GM15510 (cell line): Measurements from ENCODE around the gene PRMT2.

Source experiments
- POLR2A ChIP-seq: IDR thresholded peaks from 3 replicates; pipeline ENCODE4 v1.6.1; 2011; ENCODE audit warnings: borderline replicate concordance; ENCODE audit not compliant: insufficient read length; ENCODE audit errors: extremely low read depth

The PRMT2 gene

GRCh38 chr21:46607636-46608035 lies 27.8 kb upstream of the PRMT2 start:
- no peak for TF ChIP-seq POLR2A

DNA sequence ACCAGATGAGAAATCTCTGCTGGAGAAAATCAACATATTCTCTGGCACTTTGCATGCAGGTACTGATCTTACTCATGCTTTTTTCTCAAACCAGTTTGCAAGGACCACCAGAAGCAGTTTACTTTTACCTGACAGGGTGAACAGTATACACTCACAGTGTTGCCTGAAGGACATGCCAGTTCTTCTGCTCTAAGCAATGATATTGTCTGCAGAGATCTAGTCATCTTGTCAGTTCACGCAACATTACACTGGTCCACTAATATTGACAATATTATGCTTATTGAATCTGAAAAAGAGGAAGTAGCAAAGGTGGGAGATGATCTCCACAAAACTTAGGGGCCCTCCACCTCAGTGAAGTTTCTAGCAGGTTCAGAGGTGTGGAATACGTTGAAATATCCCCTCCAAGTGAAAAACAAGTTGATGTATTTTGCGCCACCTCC lies 26.8 kb upstream of the PRMT2 start:
- no peak for TF ChIP-seq POLR2A

DNA sequence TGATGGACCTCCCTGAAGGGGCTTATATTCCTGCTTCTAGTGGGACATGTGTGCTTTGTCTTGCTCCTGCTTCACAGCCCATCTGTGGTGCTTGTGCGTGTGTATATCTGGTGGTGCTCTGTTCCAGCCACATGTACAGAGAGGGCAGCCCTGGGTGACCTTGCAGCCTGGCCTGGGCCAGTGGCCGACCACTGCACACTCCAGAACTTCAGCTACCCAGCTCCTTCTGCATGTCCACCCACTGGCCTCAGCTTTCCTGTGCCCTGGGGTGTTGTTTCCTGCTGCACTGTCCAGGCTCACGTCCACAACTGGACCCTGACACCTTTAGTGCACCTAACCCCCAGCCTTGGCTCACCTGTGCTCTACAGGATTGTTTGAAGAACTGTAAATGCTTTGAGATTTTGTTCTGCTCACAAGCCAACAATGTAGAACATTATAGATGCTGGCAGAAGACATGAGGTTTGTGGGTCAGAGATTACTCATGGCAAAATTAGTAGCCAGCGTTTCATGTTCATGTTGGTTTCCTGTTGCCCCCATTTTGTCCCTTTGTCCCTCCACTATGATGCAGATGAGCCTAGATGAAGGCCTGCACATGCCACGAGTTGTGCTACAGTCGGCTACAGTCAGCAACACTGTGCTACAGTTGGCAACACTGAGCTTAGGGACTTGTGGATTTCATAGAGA lies 25.3 kb upstream of the PRMT2 start:
- no peak for TF ChIP-seq POLR2A

GRCh38 chr21:46613391-46613790 lies 22.1 kb upstream of the PRMT2 start:
- no peak for TF ChIP-seq POLR2A

- no peak for TF ChIP-seq POLR2A
These were observed 19.4 kb upstream of the PRMT2 start for GRCh38 chr21:46616050-46616449.

- TF ChIP-seq POLR2A, result no peak
These were observed 18.8 kb upstream of the PRMT2 start for GRCh38 chr21:46616656-46617055.

GRCh38 chr21:46617267-46618051 lies 18.0 kb upstream of the PRMT2 start:
- TF ChIP-seq POLR2A, result no peak

GRCh38 chr21:46618738-46619379 lies 16.6 kb upstream of the PRMT2 start:
- TF ChIP-seq POLR2A, result no peak

- TF ChIP-seq POLR2A, result no peak
These were observed 15.6 kb upstream of the PRMT2 start for GRCh38 chr21:46619846-46620245.

DNA sequence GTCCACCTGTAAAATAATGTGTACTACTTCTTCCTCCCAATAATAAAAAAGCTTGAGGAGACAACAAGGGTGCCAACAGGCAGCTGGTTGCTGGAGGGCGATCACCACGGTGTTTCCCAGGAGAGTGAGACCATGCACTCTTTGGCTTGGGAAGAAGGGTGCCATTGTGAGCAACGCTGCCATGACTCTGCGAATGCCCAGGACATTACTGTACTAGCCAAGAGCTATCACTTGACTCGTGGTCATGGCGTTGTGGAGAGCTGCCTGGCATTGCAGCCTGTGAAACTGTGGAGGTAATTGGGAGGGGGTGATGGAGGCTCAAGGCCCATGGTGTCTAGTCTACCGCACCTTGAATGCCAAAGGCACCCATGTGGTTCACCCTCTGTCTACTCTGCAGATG lies 14.6 kb upstream of the PRMT2 start:
- TF ChIP-seq POLR2A, result no peak

GRCh38 chr21:46621457-46622182 lies 13.9 kb upstream of the PRMT2 start:
- no peak for TF ChIP-seq POLR2A

DNA sequence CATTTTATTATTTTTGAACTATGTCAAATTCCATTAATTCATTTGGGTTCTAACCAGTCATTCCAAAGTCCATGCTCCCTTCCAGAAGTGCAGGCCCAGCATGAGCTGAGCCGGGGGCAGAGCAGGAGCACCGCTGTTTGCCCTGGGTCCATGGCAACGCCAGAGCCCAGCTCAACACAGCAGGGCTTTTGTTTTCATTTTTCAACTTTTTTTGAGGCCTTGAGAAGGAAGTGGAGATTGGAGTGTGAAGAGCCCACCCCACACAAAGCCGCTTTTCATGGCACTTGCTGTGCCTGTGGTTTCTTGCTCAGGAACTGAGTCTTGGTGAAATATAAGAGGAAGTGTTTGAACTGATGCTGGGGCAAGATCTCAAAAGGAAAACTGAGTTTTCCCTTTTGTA lies 13.2 kb upstream of the PRMT2 start:
- TF ChIP-seq POLR2A, result no peak

DNA sequence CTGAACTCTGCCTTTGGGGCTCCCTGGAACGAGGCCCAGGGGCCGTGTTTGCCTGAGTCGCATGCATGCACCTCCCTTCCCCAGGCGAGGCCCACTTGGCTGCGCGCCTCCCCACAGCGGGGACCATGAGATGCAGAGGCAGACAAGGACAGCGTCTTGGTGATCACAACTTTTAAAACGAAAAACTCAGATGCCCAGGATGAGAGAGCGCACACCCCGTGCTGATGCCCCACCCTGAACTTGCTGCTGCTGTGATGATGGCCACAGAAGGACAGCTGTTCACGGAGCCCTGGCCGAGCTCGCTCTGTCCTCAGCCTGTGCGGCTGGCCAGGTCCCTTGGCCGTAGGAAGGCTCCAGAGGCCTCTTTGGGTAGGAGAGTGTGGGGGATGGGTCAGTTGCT lies 11.4 kb upstream of the PRMT2 start:
- no peak for TF ChIP-seq POLR2A

DNA sequence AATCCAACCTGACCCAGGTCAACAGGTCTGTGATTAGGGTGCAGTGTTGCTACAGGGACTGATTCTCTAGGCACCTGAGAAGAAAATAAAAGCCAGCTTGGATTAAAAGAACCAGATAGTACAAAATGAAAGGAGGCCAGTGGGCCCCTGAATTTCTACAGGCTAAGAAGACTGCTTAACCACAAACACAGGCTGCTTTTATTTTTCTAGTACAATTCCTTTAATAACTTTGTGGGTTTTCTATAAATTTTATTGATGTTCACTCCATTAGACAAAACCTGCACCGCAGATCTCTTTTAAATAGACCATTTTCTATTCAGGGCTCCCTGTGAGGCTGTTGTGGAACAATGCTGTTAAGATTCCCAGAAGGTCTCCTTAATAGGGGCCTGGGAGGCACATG lies 9.7 kb upstream of the PRMT2 start:
- TF ChIP-seq POLR2A, result no peak

DNA sequence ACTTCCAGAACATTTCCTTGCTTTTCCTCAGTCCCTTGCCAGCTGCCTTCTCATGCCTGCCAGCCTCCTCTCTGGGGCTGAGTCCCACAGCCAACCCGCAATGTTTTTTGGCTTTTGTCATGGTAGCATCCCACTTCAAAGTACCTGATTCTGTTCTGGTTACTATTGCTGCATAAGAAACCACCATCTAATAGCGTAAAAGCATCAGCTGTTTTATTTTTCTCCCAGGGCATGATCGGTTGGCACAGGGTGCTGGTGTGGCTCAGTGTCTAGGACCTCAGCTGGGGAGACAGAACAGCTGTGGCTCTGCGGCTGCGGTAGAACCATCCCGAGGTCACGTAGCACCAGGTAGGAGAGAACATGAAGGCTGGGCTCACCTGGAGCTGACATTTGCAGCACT lies 8.9 kb upstream of the PRMT2 start:
- TF ChIP-seq POLR2A, result no peak
